Mucosa of stomach (tissue), 1 donor: ENCODE measurements around the gene ZP1.

Experiments used
- H3K27me3 ChIP-seq: one replicate; pipeline ENCODE4 v1.7.0; 2013; ENCODE audit warnings: mild to moderate bottlenecking, low read length; ENCODE audit not compliant: control insufficient read depth, insufficient read depth
- H3K36me3 ChIP-seq: one replicate; pipeline ENCODE4 v1.7.0; 2013; ENCODE audit warnings: low read length; ENCODE audit not compliant: control insufficient read depth, insufficient read depth
- H3K4me1 ChIP-seq: one replicate; pipeline ENCODE4 v1.7.0; 2013; ENCODE audit warnings: mild to moderate bottlenecking, low read length; ENCODE audit not compliant: control insufficient read depth, insufficient read depth
- H3K4me3 ChIP-seq: one replicate; pipeline ENCODE4 v1.7.0; 2013; ENCODE audit warnings: low read length
- H3K9ac ChIP-seq: one replicate; pipeline ENCODE4 v1.7.0; 2013; ENCODE audit warnings: mild to moderate bottlenecking, low read length, moderate library complexity
- H3K9me3 ChIP-seq: one replicate; pipeline ENCODE4 v1.7.0; 2013; ENCODE audit warnings: mild to moderate bottlenecking, low read length, moderate library complexity; ENCODE audit not compliant: control insufficient read depth
- donor health status: Pancreatic carcinoma.

The ZP1 gene

GRCh38 chr11:60878245-60879101 lies 11.1 kb downstream of the ZP1 start:
- no peak overlapping the region for H3K9ac ChIP-seq

GRCh38 chr11:60879104-60879503 lies 11.8 kb downstream of the ZP1 start:
- Histone ChIP-seq H3K4me1 (peaks cover 8% of the 10 kb centered on the region), H3K9me3 (no peaks in the 10 kb centered on the region), H3K4me3 (no peak overlapping the region), H3K27me3 (no peaks in the 10 kb centered on the region), H3K36me3 (no peaks in the 10 kb centered on the region), H3K9ac (no peak overlapping the region)

More at GRCh38 chr11:60878245-60879101, 11.1 kb downstream of the ZP1 start:
- H3K4me1 ChIP-seq, result peaks cover 8% of the 10 kb centered on the region
- no peaks in the 10 kb centered on the region for H3K9me3 ChIP-seq
- H3K36me3 ChIP-seq, result no peaks in the 10 kb centered on the region
- H3K27me3 ChIP-seq, result no peaks in the 10 kb centered on the region
- H3K4me3 ChIP-seq, result no peak overlapping the region

GRCh38 chr11:60879971-60880588 lies 12.7 kb downstream of the ZP1 start:
- no peak overlapping the region for H3K9ac ChIP-seq
- no peaks in the 10 kb centered on the region for H3K9me3 ChIP-seq
- no peaks in the 10 kb centered on the region for H3K27me3 ChIP-seq
- no peaks in the 10 kb centered on the region for H3K36me3 ChIP-seq
- peaks cover 8% of the 10 kb centered on the region for H3K4me1 ChIP-seq
- H3K4me3 ChIP-seq, result no peak overlapping the region

- no peak overlapping the region for H3K4me3 ChIP-seq
- no peaks in the 10 kb centered on the region for H3K9me3 ChIP-seq
- H3K9ac ChIP-seq, result no peak overlapping the region
- peaks cover 8% of the 10 kb centered on the region for H3K4me1 ChIP-seq
- H3K36me3 ChIP-seq, result no peaks in the 10 kb centered on the region
- no peaks in the 10 kb centered on the region for H3K27me3 ChIP-seq
These were observed 13.4 kb downstream of the ZP1 start for GRCh38 chr11:60880643-60881282.

- H3K9me3 ChIP-seq, result no peaks in the 10 kb centered on the region
- H3K4me1 ChIP-seq, result peaks cover 5% of the 10 kb centered on the region
- H3K4me3 ChIP-seq, result no peak overlapping the region
These were observed 20.2 kb downstream of the ZP1 start for GRCh38 chr11:60887556-60887955.

GRCh38 chr11:60889869-60890311 lies 22.5 kb downstream of the ZP1 start:
- Histone ChIP-seq H3K4me1 (peaks cover 5% of the 10 kb centered on the region), H3K36me3 (no peaks in the 10 kb centered on the region), H3K27me3 (no peaks in the 10 kb centered on the region), H3K9me3 (no peaks in the 10 kb centered on the region), H3K4me3 (no peak overlapping the region), H3K9ac (no peak overlapping the region)

More at GRCh38 chr11:60887556-60887955, 20.2 kb downstream of the ZP1 start:
- Histone ChIP-seq H3K27me3 (no peaks in the 10 kb centered on the region), H3K9ac (no peak overlapping the region), H3K36me3 (no peaks in the 10 kb centered on the region)

- no peak overlapping the region for H3K9ac ChIP-seq
- H3K27me3 ChIP-seq, result no peaks in the 10 kb centered on the region
- no peaks in the 10 kb centered on the region for H3K36me3 ChIP-seq
- H3K4me3 ChIP-seq, result no peak overlapping the region
- no peaks in the 10 kb centered on the region for H3K9me3 ChIP-seq
- peaks cover 5% of the 10 kb centered on the region for H3K4me1 ChIP-seq
These were observed 23.4 kb downstream of the ZP1 start for GRCh38 chr11:60890696-60891095.

- peaks cover 5% of the 10 kb centered on the region for H3K4me1 ChIP-seq
- H3K4me3 ChIP-seq, result no peak overlapping the region
- H3K27me3 ChIP-seq, result no peaks in the 10 kb centered on the region
- no peaks in the 10 kb centered on the region for H3K36me3 ChIP-seq
- no peak overlapping the region for H3K9ac ChIP-seq
- H3K9me3 ChIP-seq, result no peaks in the 10 kb centered on the region
These were observed 23.9 kb downstream of the ZP1 start for GRCh38 chr11:60891103-60891741.

GRCh38 chr11:60895687-60896086 lies 28.3 kb downstream of the ZP1 start:
- no peak overlapping the region for H3K4me3 ChIP-seq
- no peaks in the 10 kb centered on the region for H3K27me3 ChIP-seq
- H3K9ac ChIP-seq, result no peak overlapping the region
- H3K36me3 ChIP-seq, result peaks cover 26% of the 10 kb centered on the region
- H3K9me3 ChIP-seq, result no peaks in the 10 kb centered on the region
- no peaks in the 10 kb centered on the region for H3K4me1 ChIP-seq

- no peak overlapping the region for H3K4me3 ChIP-seq
- peaks cover 33% of the 10 kb centered on the region for H3K36me3 ChIP-seq
- no peaks in the 10 kb centered on the region for H3K9me3 ChIP-seq
- no peak overlapping the region for H3K9ac ChIP-seq
- no peaks in the 10 kb centered on the region for H3K27me3 ChIP-seq
- H3K4me1 ChIP-seq, result no peaks in the 10 kb centered on the region
These were observed 30.2 kb downstream of the ZP1 start for GRCh38 chr11:60897496-60897895.

- peaks cover 37% of the 10 kb centered on the region for H3K36me3 ChIP-seq
- H3K4me3 ChIP-seq, result no peak overlapping the region
- H3K4me1 ChIP-seq, result no peaks in the 10 kb centered on the region
- no peaks in the 10 kb centered on the region for H3K27me3 ChIP-seq
- no peak overlapping the region for H3K9ac ChIP-seq
- no peaks in the 10 kb centered on the region for H3K9me3 ChIP-seq
These were observed 31.9 kb downstream of the ZP1 start for GRCh38 chr11:60899046-60899936.
